Panc1 (cell line): ENCODE data around the gene SRP54. TPM values are rescaled to one million over a fixed set of nuclear protein-coding genes. Genes with fewer than 3 reads are reported as not detected.

ENCODE experiments used
- ATAC-seq: fragments of 200-7000 bp; cut with Tn5 transposase; 2 replicates; pipeline ENCODE4 v1.9.1; 2020; ENCODE audit warnings: mild to moderate bottlenecking, moderate library complexity
- Bru-seq: library from RNA; stranded (reverse); fragments of 400-500 nt; gene quantifications from one replicate; lab custom pipeline; 2021; lab: Mats Ljungman, UMichigan
- BruChase-seq, 2 experiments: library from RNA; stranded (reverse); fragments of 400-500 nt; gene quantifications; one replicate each; lab custom pipeline; 2021; lab: Mats Ljungman, UMichigan
- BruUV-seq: library from RNA; stranded (reverse); fragments of 400-500 nt; replicated peaks from 2 replicates; lab custom pipeline; 2021; lab: Mats Ljungman, UMichigan
- CTCF ChIA-PET: fragments of 300-600 bp; sonication (Branson Sonifier 250); formaldehyde crosslinking; loops from one replicate; lab custom pipeline; 2022; ENCODE audit warnings: antibody characterized with exemption; lab: Charles Lee
- POLR2A ChIA-PET: fragments of 300-600 bp; sonication (Branson Sonifier 250); formaldehyde crosslinking; loops from one replicate; lab custom pipeline; 2022; ENCODE audit warnings: antibody characterized with exemption; lab: Charles Lee
- DNase-seq: peaks from one replicate; pipeline ENCODE4 v3.0.0-alpha.2; 2010; ENCODE audit warnings: low read depth, low spot score
- H3K27ac ChIP-seq: 2 replicates; pipeline ENCODE4 v1.5.1; 2011; ENCODE audit warnings: mild to moderate bottlenecking, low read length, inconsistent platforms
- H3K27me3 ChIP-seq: fragments of 200-500 bp; sonication (Bioruptor generic); 2 replicates; pipeline ENCODE4 v1.6.0; 2014; ENCODE audit warnings: low read length, inconsistent platforms; ENCODE audit not compliant: control insufficient read depth, insufficient read depth
- H3K36me3 ChIP-seq: fragments of 200-500 bp; sonication (Bioruptor generic); 2 replicates; pipeline ENCODE4 v1.5.1; 2014; ENCODE audit warnings: inconsistent platforms, mild to moderate bottlenecking, low read length, moderate library complexity; ENCODE audit not compliant: control insufficient read depth, insufficient read depth
- H3K4me1 ChIP-seq: 2 replicates; pipeline ENCODE4 v1.5.1; 2011; ENCODE audit warnings: inconsistent platforms, mild to moderate bottlenecking, low read length, moderate library complexity; ENCODE audit not compliant: control insufficient read depth, insufficient read depth
- H3K4me3 ChIP-seq, 2 experiments: 2 replicates each; pipeline ENCODE4 v1.5.1; 2011 to 2012; ENCODE audit warnings: low read depth in 2 of 2, low read length in 2 of 2, mild to moderate bottlenecking in 2 of 2, inconsistent platforms in 1 of 2, moderate library complexity in 1 of 2
- H3K9me3 ChIP-seq: fragments of 200-500 bp; sonication (Bioruptor generic); 2 replicates; pipeline ENCODE4 v1.5.1; 2014; ENCODE audit warnings: low read depth, mild to moderate bottlenecking, inconsistent platforms, low read length, moderate library complexity; ENCODE audit not compliant: control insufficient read depth, insufficient read depth
- CTCF ChIP-seq: fragments of 450-650 bp; IDR thresholded peaks from 2 replicates; pipeline ENCODE4 v1.5.1; 2017; ENCODE audit warnings: mild to moderate bottlenecking
- POLR2AphosphoS5 ChIP-seq: IDR thresholded peaks from 2 replicates; pipeline ENCODE4 v1.6.1; 2012; ENCODE audit warnings: mild to moderate bottlenecking, low read depth, low read length, moderate library complexity
- SIN3A ChIP-seq: IDR thresholded peaks from 2 replicates; pipeline ENCODE4 v1.6.1; 2012; ENCODE audit warnings: low read depth, mild to moderate bottlenecking, low read length, moderate library complexity, borderline replicate concordance; ENCODE audit not compliant: insufficient read depth
- TCF7L2 ChIP-seq: IDR thresholded peaks from 2 replicates; pipeline ENCODE4 v1.6.1; 2011; ENCODE audit warnings: mild to moderate bottlenecking, low read depth, low read length, inconsistent platforms
- in situ Hi-C: cut with HindIII; loops from 2 replicates; pipeline ENCODE4 v1.10.0; 2016; ENCODE audit warnings: low sequenced_read_pairs, low pct_unique_long_range_greater_than_20kb
- intact Hi-C: fragments of 100-400 bp; cut with micrococcal nuclease; formaldehyde crosslinking; loops from one replicate; pipeline ENCODE4 v1.10.0; 2022; ENCODE audit not compliant: unreplicated experiment
- long read RNA-seq: library from polyadenylated mRNA; unstranded; transcript quantifications from one replicate; pipeline ENCODE4 v2.0.0, GENCODE V29; 2021; ENCODE audit not compliant: unreplicated experiment
- polyA plus RNA-seq: library from polyadenylated mRNA; unstranded; fragments of >200 nt; gene quantifications from one replicate; pipeline ENCODE4 v1.2.1, GENCODE V29; 2012; ENCODE audit warnings: missing spikeins; ENCODE audit not compliant: insufficient read length
- total RNA-seq: library from RNA; stranded (reverse); gene quantifications from one replicate; pipeline ENCODE4 v1.2.1, GENCODE V29; 2021; ENCODE audit not compliant: unreplicated experiment
- TF ChIP-seq, protein P1 (sequence below), 2 experiments: IDR thresholded peaks; 2 replicates each; pipeline ENCODE4 v1.6.1; 2011 to 2012; ENCODE audit warnings: low read depth in 2 of 2, control low read depth in 1 of 2, low read length in 1 of 2, mild to moderate bottlenecking in 1 of 2, moderate library complexity in 1 of 2; ENCODE audit not compliant: insufficient read depth in 1 of 2

The SRP54 gene
- total RNA-seq (53.2 TPM), Bru-seq, nascent RNA (percentile 77 among the genes with signal in this experiment), BruChase-seq, experiment 1, labeled RNA remaining after a 2-hour chase (percentile 80 among the genes with signal in this experiment), BruChase-seq, experiment 2, labeled RNA remaining after a 6-hour chase (percentile 87 among the genes with signal in this experiment)
- polyA plus RNA-seq = 34.5 TPM
- long read RNA-seq, transcript SRP54-201 (16 exons, 2,279 nt) = major isoform, 186 of 195 reads
- long read RNA-seq, partial matches to known transcripts = 3 of 195 reads
- long read RNA-seq, other reads (novel, unspliced or antisense) = 6 of 195 reads

- ChIA-PET CTCF (interaction anchor here (0.6 kb wide), 1 partner anchor 206 kb away, joined by 5 read pairs; no protein-coding TSS in a partner anchor), POLR2A (interaction anchor here (0.7 kb wide), 1 partner anchor 263 kb away, joined by 3 read pairs; no protein-coding TSS in a partner anchor)
- no TSS peak for BruUV-seq
- peaks cover 15% of the 10 kb centered on the region for H3K4me1 ChIP-seq
- DNase-seq (peak; percentile 87), ATAC-seq (peak; percentile 95)
- peak; percentile 95 for TF ChIP-seq TCF7L2
- TF ChIP-seq POLR2AphosphoS5 = peak; percentile 91
- TF ChIP-seq SIN3A = peak; percentile 77; the same call in 1 of the 2 replicates
- no peak for TF ChIP-seq CTCF
- TF ChIP-seq, protein P1, sequence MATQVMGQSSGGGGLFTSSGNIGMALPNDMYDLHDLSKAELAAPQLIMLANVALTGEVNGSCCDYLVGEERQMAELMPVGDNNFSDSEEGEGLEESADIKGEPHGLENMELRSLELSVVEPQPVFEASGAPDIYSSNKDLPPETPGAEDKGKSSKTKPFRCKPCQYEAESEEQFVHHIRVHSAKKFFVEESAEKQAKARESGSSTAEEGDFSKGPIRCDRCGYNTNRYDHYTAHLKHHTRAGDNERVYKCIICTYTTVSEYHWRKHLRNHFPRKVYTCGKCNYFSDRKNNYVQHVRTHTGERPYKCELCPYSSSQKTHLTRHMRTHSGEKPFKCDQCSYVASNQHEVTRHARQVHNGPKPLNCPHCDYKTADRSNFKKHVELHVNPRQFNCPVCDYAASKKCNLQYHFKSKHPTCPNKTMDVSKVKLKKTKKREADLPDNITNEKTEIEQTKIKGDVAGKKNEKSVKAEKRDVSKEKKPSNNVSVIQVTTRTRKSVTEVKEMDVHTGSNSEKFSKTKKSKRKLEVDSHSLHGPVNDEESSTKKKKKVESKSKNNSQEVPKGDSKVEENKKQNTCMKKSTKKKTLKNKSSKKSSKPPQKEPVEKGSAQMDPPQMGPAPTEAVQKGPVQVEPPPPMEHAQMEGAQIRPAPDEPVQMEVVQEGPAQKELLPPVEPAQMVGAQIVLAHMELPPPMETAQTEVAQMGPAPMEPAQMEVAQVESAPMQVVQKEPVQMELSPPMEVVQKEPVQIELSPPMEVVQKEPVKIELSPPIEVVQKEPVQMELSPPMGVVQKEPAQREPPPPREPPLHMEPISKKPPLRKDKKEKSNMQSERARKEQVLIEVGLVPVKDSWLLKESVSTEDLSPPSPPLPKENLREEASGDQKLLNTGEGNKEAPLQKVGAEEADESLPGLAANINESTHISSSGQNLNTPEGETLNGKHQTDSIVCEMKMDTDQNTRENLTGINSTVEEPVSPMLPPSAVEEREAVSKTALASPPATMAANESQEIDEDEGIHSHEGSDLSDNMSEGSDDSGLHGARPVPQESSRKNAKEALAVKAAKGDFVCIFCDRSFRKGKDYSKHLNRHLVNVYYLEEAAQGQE (IDR thresholded peaks at IDR 0.05; ENCODE audit: insufficient read depth in 1 of 2, low read depth in 2 of 2, low read length in 1 of 2) = 0 out of 4 replicates have a peak, but pooled peaks of 1 of the 2 experiments have one; percentile 13
- no peaks in the 10 kb centered on the region for H3K9me3 ChIP-seq
- H3K27ac ChIP-seq = peak within 1 kb of the TSS; percentile 98
- H3K36me3 ChIP-seq = peaks cover 10% of the 10 kb centered on the region
- intact Hi-C loops (loop anchor here (5.0 kb wide), 1 partner anchor 110 kb away; no protein-coding TSS in a partner anchor), in situ Hi-C loops (no loop called here)
- H3K4me3 ChIP-seq = peak within 1 kb of the TSS; percentile 90 to 97
- H3K27me3 ChIP-seq = no peaks in the 10 kb centered on the region
These were observed at the start of gene SRP54 for GRCh38 chr14:34982421-34983147. TSS of gene SRP54 (plus strand) at chr14:34982992. CDS start at chr14:34996710, 13,718 bp downstream.

GRCh38 chr14:34933301-34933700 lies 49.5 kb upstream of the SRP54 start:
- intact Hi-C loops = no loop called here
- Histone ChIP-seq H3K9me3 (no peaks in the 10 kb centered on the region), H3K36me3 (no peaks in the 10 kb centered on the region; the same call in 1 of the 2 replicates), H3K27me3 (no peaks in the 10 kb centered on the region), H3K27ac (no peak overlapping the region), H3K4me3 (no peak overlapping the region), H3K4me1 (no peaks in the 10 kb centered on the region)
- no TSS peak for BruUV-seq
- ChIA-PET POLR2A (no interaction called here), CTCF (no interaction called here)
- ATAC-seq = no peak
- in situ Hi-C loops = no loop called here
- TF ChIP-seq TCF7L2 = no peak
- TF ChIP-seq, protein P1 (IDR thresholded peaks at IDR 0.05; ENCODE audit: insufficient read depth in 1 of 2, low read depth in 2 of 2, low read length in 1 of 2) = no peak
- no peak for DNase-seq
